ENCODE measurements around the gene ZBTB42.

DNA sequence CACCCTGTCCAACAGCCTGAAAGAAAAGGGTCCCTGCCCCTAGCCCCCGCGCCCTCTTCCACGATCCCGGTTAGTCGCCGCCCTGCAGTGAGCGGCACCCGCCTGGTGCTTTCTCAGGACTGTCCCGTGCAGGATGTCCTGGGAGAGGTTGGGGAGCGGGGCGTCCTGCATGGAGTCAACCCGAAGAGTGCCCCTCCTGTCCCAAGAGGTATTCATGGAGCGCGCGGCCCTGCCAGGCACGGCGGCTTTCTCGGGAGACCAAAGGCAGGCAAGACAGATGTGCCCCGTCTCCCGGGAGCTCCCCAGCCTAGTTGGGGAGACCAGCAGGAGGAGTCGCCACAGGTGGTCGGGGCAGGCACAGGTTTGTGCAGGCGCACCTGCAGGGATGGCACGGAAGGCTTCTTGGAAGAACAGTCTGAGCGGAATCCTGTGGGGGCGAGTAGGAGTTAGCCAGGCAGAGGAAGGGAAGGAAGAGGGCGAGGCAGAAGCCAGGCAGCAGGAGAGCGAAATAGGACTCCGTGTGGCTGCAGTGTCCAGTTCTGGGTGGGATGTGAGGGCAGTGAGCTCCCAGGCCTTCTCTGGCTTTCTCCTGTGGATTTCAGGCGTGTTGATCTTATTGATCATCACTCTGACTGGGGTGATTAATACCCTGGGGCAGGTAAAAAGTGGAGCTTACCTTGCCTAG lies 47.2 kb upstream of the ZBTB42 start:
- TF ChIP-seq, protein P1, sequence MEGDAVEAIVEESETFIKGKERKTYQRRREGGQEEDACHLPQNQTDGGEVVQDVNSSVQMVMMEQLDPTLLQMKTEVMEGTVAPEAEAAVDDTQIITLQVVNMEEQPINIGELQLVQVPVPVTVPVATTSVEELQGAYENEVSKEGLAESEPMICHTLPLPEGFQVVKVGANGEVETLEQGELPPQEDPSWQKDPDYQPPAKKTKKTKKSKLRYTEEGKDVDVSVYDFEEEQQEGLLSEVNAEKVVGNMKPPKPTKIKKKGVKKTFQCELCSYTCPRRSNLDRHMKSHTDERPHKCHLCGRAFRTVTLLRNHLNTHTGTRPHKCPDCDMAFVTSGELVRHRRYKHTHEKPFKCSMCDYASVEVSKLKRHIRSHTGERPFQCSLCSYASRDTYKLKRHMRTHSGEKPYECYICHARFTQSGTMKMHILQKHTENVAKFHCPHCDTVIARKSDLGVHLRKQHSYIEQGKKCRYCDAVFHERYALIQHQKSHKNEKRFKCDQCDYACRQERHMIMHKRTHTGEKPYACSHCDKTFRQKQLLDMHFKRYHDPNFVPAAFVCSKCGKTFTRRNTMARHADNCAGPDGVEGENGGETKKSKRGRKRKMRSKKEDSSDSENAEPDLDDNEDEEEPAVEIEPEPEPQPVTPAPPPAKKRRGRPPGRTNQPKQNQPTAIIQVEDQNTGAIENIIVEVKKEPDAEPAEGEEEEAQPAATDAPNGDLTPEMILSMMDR (IDR thresholded peaks at IDR 0.05): no peak
- TF ChIP-seq EP300 (IDR thresholded peaks at IDR 0.05) (no peak), POLR2A (IDR thresholded peaks at IDR 0.05) (no peak)

Data from tibial nerve (tissue), 4 donors.